GM12874 (cell line): ENCODE measurements around the gene AP5M1.
A peak's percentile ranks its signal among the peaks of the same experiment; 100 is the strongest.

Experiments used
- TF ChIP-seq, protein P1 (sequence below): IDR thresholded peaks from 2 replicates; pipeline ENCODE4 v1.5.1; 2011; ENCODE audit warnings: low read depth, mild to moderate bottlenecking, control low read depth, low read length, moderate library complexity; ENCODE audit not compliant: insufficient read depth

The AP5M1 gene

DNA sequence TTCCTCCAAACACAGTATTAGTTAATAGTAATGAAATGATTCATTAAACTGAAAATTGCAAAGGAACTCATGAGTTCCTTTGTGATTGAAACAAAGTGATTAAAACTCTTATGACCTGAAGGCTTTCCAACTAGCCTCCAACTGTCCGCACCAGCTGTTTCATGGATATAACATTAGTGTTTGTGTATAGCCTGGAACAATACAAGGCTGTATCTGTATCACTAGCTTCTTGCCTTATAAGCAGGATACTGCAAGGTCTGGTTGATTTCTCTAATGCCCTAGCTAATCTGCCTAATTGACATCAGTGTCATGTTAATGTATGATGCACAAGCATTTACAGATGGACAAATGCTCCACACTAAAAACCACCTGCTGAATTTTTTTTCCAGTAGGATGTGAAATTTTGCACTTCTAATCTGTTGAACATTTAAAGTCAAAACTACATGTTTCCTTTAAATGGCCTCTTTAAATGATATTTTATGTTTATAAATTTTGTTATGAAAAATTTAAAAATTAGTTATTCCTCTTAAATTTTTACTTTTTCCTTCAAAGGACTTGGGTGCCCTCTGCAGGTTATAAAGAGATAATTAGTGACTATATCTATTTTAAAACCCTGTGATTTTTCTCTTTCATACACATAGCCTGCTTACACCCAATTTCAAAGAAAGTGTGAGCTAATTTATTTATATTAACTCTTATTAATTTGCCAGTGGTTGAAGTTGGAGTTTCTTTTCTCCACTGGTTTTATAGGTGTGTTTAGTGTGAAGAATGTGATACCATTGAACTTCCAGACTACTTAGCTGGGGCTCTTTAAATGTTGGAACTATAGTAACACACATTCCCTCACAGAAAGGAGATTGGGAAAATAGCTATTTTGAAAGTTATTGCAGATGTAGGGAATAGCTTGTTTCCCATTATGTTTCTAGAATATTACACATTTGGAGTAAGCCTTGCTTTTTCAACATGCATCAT, 25.4 kb downstream of the AP5M1 start:
- TF ChIP-seq, protein P1, sequence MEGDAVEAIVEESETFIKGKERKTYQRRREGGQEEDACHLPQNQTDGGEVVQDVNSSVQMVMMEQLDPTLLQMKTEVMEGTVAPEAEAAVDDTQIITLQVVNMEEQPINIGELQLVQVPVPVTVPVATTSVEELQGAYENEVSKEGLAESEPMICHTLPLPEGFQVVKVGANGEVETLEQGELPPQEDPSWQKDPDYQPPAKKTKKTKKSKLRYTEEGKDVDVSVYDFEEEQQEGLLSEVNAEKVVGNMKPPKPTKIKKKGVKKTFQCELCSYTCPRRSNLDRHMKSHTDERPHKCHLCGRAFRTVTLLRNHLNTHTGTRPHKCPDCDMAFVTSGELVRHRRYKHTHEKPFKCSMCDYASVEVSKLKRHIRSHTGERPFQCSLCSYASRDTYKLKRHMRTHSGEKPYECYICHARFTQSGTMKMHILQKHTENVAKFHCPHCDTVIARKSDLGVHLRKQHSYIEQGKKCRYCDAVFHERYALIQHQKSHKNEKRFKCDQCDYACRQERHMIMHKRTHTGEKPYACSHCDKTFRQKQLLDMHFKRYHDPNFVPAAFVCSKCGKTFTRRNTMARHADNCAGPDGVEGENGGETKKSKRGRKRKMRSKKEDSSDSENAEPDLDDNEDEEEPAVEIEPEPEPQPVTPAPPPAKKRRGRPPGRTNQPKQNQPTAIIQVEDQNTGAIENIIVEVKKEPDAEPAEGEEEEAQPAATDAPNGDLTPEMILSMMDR = no peak

DNA sequence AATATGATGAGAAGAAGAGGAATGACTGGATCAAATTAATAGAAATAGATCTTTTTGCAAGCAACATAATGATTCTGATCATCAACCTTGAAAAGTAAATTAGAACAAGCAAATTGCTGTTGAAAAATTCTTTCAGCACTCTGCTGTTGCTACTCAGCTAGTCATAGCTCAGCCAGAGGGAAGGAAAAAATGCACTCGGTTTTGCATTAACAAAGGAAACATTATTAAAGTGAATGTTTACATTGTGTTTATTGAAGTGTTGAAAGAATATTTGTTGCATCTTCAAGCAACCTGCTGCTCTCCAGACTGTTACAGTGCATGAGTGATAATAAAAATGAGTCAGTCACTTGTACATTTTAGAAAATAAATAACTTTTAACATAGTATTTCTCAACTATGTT, 26.5 kb downstream of the AP5M1 start:
- TF ChIP-seq, protein P1 = no peak

DNA sequence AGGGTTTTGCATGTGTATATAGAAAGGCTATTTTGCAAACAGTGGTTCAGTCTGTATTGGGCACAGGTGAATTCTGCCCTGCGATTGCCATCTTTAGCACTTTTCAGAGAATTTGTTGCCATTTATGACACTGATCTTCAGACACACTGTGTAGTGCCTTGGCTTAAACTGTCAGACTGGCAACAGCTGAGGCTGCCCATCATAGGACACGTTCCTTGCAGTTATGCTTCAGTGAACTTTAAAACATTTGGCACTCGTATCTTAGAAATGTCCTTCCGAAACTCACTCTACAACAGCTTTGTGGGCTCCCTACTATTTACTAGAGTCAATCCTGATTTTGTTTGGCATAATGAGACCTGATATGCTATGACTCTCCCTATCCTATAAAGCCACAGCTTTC, 29.1 kb downstream of the AP5M1 start:
- TF ChIP-seq, protein P1 = no peak

DNA sequence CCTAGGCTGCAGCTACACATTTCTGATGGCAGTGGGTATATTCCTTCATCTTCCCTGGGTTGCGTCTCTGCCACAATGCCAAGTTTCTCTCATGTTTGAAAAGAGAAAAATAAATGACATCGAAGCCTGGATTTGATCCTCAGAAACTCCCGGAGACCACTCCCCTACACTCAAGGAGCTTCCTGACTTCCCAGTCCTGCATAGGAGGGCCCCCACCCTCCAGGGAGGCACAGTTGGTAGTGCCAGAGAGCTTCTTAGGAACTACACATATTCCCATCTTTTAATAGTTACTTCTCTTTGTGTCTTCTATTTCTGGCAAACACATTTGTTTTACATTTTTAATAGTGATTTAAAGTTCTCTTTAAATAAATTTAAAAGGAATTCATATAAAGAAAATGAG, 30.7 kb downstream of the AP5M1 start:
- TF ChIP-seq, protein P1 = no peak

DNA sequence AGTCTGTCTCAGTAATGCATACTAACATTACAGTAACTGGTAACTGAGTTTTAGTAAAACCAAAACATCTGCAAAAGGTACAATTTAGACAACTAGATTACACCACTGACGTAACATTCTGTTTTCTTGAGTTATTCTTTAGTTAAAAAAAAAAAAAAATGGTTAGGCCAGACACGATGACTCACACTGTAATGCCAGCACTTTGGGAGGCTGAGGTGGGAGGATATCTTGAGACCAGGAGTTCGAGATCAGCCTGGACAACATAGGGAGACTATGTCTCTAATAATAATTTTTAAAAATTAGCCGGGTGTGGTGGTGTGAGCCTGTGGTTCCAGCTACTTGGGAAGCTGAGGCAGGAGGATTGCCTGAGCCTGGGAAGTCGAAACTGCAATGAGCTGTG, 34.1 kb downstream of the AP5M1 start:
- TF ChIP-seq, protein P1 = no peak

DNA sequence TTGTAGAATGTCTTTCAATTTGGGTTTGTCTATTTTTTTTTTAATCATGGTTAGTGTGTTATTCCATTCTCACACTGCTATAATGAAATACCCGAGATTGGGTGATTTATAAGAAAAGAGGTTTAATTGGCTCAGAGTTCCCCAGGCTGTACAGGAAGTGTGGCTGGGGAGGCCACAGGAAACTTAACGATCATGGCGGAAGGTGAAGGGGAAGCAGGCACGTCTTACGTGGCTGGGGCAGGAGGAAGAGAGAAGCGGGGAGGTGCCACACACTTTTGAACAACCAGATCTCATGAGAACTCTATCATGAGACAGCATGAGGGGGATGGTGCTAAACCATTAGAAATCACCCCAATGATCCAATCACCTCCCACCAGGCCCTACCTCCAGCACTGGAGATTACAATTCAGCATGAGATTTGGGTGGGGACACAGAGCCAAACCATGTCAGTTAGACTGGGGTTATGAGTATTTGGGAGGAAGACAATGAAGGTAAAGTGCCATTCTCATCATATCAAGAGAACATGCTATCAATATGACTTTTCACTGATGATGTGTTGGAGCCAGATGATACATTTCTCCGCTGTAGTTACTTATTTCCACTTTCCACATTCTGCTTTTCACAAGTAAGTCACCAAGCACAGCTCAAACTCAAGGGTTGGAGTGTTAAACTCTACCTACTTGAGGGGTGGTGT, 45.8 kb downstream of the AP5M1 start:
- TF ChIP-seq, protein P1 = no peak

DNA sequence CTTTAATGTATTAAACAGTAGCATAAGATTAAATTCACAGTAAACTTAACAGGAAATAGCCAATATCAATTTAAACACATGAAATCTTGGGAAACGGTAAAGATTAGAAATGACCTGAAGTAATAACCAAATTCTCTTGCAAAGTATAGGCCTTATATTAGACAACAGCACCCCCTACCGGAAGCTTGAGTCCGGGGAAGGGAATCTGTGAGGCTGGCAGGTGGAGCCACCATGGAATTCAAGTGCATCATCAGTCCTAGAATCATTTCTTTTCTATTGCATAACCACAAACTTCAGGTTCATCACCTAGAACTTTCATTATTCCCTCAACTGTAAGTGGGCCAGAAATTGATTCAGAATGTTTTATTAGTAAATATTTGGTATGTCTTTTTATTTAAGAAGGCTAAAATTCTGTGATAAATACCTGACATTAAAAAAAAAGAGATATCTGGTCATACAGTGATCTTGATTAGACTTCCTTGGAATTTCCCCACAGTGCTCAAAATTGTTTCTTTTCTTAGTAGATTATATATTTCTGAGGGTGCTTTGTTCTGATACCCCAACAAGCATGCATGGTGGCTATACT, 48.6 kb downstream of the AP5M1 start:
- TF ChIP-seq, protein P1 = peak; percentile 70
